HEK293 (cell line): ENCODE data around the gene MACF1.

Experiments used
- GFI1B ChIP-seq: fragments of 450-650 bp; formaldehyde crosslinking; IDR thresholded peaks from 2 replicates; pipeline ENCODE4 v1.5.1; 2016; ENCODE audit warnings: missing biosample characterization, missing genetic modification characterization
- GLI2 ChIP-seq: fragments of 450-650 bp; formaldehyde crosslinking; IDR thresholded peaks from 2 replicates; pipeline ENCODE4; 2017; ENCODE audit warnings: missing biosample characterization, missing genetic modification characterization, low read depth, borderline replicate concordance
- GLIS2 ChIP-seq: fragments of 450-650 bp; formaldehyde crosslinking; IDR thresholded peaks from 2 replicates; pipeline ENCODE4 v1.5.1; 2016; ENCODE audit warnings: missing biosample characterization, missing genetic modification characterization
- IKZF3 ChIP-seq: fragments of 450-650 bp; IDR thresholded peaks from 2 replicates; pipeline ENCODE4 v1.5.0; 2018; ENCODE audit warnings: missing biosample characterization, mild to moderate bottlenecking, missing genetic modification characterization, moderate library complexity
- KLF10 ChIP-seq: fragments of 450-650 bp; IDR thresholded peaks from 2 replicates; pipeline ENCODE4 v1.5.1; 2018; ENCODE audit warnings: missing biosample characterization, mild to moderate bottlenecking, missing genetic modification characterization
- KLF8 ChIP-seq: fragments of 450-650 bp; formaldehyde crosslinking; IDR thresholded peaks from 2 replicates; pipeline ENCODE4 v1.5.1; 2016; ENCODE audit warnings: missing biosample characterization, missing genetic modification characterization
- MYNN ChIP-seq: fragments of 450-650 bp; formaldehyde crosslinking; IDR thresholded peaks from 2 replicates; pipeline ENCODE4 v1.5.1; 2016; ENCODE audit warnings: missing biosample characterization, missing genetic modification characterization, borderline replicate concordance
- OVOL3 ChIP-seq: fragments of 450-650 bp; formaldehyde crosslinking; IDR thresholded peaks from 2 replicates; pipeline ENCODE4 v1.5.1; 2016; ENCODE audit warnings: missing biosample characterization, missing genetic modification characterization
- SALL2 ChIP-seq: fragments of 450-650 bp; formaldehyde crosslinking; IDR thresholded peaks from 2 replicates; pipeline ENCODE4 v1.5.0; 2017; ENCODE audit warnings: missing biosample characterization, mild to moderate bottlenecking, missing genetic modification characterization, borderline replicate concordance
- SP3 ChIP-seq: fragments of 450-650 bp; formaldehyde crosslinking; IDR thresholded peaks from 2 replicates; pipeline ENCODE4 v1.5.1; 2016; ENCODE audit warnings: missing biosample characterization, missing genetic modification characterization
- YY2 ChIP-seq: fragments of 450-650 bp; formaldehyde crosslinking; IDR thresholded peaks from 2 replicates; pipeline ENCODE4 v1.5.1; 2016; ENCODE audit warnings: missing biosample characterization, missing genetic modification characterization
- ZBTB7A ChIP-seq: fragments of 450-650 bp; formaldehyde crosslinking; IDR thresholded peaks from 2 replicates; pipeline ENCODE4 v1.5.1; 2016; ENCODE audit warnings: low read depth, missing biosample characterization, missing genetic modification characterization
- ZBTB8A ChIP-seq: fragments of 450-650 bp; formaldehyde crosslinking; IDR thresholded peaks from 2 replicates; pipeline ENCODE4 v1.5.1; 2016; ENCODE audit warnings: missing biosample characterization, missing genetic modification characterization
- ZNF114 ChIP-seq: fragments of 450-650 bp; formaldehyde crosslinking; IDR thresholded peaks from 2 replicates; pipeline ENCODE4 v1.5.0; 2017; ENCODE audit warnings: missing biosample characterization, missing genetic modification characterization
- ZNF121 ChIP-seq: fragments of 450-650 bp; formaldehyde crosslinking; IDR thresholded peaks from 2 replicates; pipeline ENCODE4 v1.5.1; 2016; ENCODE audit warnings: missing biosample characterization, missing genetic modification characterization
- ZNF133 ChIP-seq: fragments of 450-650 bp; formaldehyde crosslinking; IDR thresholded peaks from 2 replicates; pipeline ENCODE4 v1.5.1; 2016; ENCODE audit warnings: missing biosample characterization, missing genetic modification characterization
- ZNF19 ChIP-seq: fragments of 450-650 bp; formaldehyde crosslinking; IDR thresholded peaks from 2 replicates; pipeline ENCODE4; 2016; ENCODE audit warnings: missing biosample characterization, missing genetic modification characterization, low read depth
- ZNF366 ChIP-seq: fragments of 450-650 bp; formaldehyde crosslinking; conservative IDR thresholded peaks from 2 replicates; pipeline ENCODE4 v1.5.1; 2016; ENCODE audit warnings: missing biosample characterization, missing genetic modification characterization
- ZNF37A ChIP-seq: fragments of 450-650 bp; IDR thresholded peaks from 2 replicates; pipeline ENCODE4 v1.5.1; 2018; ENCODE audit warnings: missing biosample characterization, missing genetic modification characterization
- ZNF529 ChIP-seq: fragments of 450-650 bp; formaldehyde crosslinking; IDR thresholded peaks from 2 replicates; pipeline ENCODE4 v1.5.1; 2017; ENCODE audit warnings: missing genetic modification characterization, missing biosample characterization; ENCODE audit not compliant: insufficient replicate concordance
- ZNF558 ChIP-seq: fragments of 450-650 bp; formaldehyde crosslinking; IDR thresholded peaks from 2 replicates; pipeline ENCODE4 v1.5.1; 2016; ENCODE audit warnings: missing biosample characterization, missing genetic modification characterization
- ZNF560 ChIP-seq: fragments of 450-650 bp; formaldehyde crosslinking; IDR thresholded peaks from 2 replicates; pipeline ENCODE4 v1.5.1; 2017; ENCODE audit warnings: missing biosample characterization, missing genetic modification characterization, borderline replicate concordance
- ZNF571 ChIP-seq: fragments of 450-650 bp; formaldehyde crosslinking; IDR thresholded peaks from 2 replicates; pipeline ENCODE4 v1.5.0; 2017; ENCODE audit warnings: missing biosample characterization, missing genetic modification characterization
- ZNF585B ChIP-seq: fragments of 450-650 bp; formaldehyde crosslinking; IDR thresholded peaks from 2 replicates; pipeline ENCODE4 v1.5.1; 2016; ENCODE audit warnings: missing biosample characterization, missing genetic modification characterization
- ZNF747 ChIP-seq: fragments of 450-650 bp; formaldehyde crosslinking; IDR thresholded peaks from 2 replicates; pipeline ENCODE4 v1.5.1; 2016; ENCODE audit warnings: missing biosample characterization, missing genetic modification characterization
- TF ChIP-seq, protein P1 (sequence below): sonication (generic); formaldehyde crosslinking; IDR thresholded peaks from 2 replicates; pipeline ENCODE4 v1.8.1; 2022; ENCODE audit warnings: mild to moderate bottlenecking, moderate library complexity, missing genetic modification reagents
- TF ChIP-seq, protein P2 (sequence below): fragments of 450-650 bp; formaldehyde crosslinking; IDR thresholded peaks from 2 replicates; pipeline ENCODE4 v1.5.1; 2016; ENCODE audit warnings: missing biosample characterization, missing genetic modification characterization, borderline replicate concordance
- TF ChIP-seq, protein P3 (sequence below): fragments of 450-650 bp; formaldehyde crosslinking; IDR thresholded peaks from 2 replicates; pipeline ENCODE4 v1.5.1; 2016; ENCODE audit warnings: missing biosample characterization, missing genetic modification characterization, low read depth
- TF ChIP-seq, protein P4 (sequence below): fragments of 450-650 bp; formaldehyde crosslinking; IDR thresholded peaks from 2 replicates; pipeline ENCODE4 v1.5.1; 2017; ENCODE audit warnings: missing biosample characterization, missing genetic modification characterization
- TF ChIP-seq, protein P5 (sequence below): fragments of 450-650 bp; formaldehyde crosslinking; IDR thresholded peaks from 2 replicates; pipeline ENCODE4 v1.5.1; 2016; ENCODE audit warnings: missing biosample characterization, missing genetic modification characterization
- TF ChIP-seq, protein P6 (sequence below): fragments of 450-650 bp; formaldehyde crosslinking; IDR thresholded peaks from 2 replicates; pipeline ENCODE4 v1.5.1; 2016; ENCODE audit warnings: missing biosample characterization, missing genetic modification characterization

The MACF1 gene

DNA sequence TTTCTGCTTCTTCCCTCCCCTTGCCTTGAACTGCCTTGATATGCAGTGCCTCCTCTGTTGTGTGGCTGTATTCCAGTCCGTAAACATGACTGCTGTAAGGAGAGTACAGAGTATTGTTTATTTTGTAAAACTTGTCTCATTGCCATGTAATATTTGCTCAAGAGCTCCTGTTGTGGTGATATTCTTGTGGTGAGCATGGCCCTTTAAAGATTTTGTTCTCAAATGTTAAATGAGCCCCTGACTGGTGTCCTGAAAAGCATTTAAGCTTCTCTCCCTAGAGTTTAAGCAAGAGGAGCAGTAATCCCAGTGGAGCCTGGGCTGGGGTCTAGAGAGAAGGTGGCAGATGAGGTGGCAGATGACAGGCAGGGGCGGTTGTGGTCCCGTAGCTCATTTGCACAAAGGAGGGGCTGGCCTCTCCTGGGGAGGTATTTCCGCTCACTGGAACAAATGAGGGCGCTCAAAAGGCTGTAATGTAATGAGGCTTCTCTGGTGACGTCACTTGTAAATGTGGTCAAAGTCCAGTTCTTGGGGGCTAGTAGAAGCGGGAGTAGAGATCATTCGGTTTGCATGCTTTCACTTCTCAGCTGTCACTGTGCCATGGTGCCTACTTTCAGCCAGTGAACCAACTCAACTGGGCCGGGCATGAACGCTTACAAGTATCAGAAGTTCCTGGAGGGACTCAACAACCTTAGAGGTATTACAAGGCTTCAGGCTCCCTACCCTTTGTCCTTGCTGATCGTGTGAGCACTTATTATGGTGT is 46.0 kb upstream of the MACF1 start (continued):
- TF ChIP-seq, protein P1, sequence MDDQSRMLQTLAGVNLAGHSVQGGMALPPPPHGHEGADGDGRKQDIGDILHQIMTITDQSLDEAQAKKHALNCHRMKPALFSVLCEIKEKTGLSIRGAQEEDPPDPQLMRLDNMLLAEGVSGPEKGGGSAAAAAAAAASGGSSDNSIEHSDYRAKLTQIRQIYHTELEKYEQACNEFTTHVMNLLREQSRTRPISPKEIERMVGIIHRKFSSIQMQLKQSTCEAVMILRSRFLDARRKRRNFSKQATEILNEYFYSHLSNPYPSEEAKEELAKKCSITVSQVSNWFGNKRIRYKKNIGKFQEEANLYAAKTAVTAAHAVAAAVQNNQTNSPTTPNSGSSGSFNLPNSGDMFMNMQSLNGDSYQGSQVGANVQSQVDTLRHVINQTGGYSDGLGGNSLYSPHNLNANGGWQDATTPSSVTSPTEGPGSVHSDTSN (CRISPR knock-in tag): no peak
- no peak for TF ChIP-seq GLI2 (tag by site-specific recombination)
- TF ChIP-seq SP3 (tag by site-specific recombination): no peak
- TF ChIP-seq ZBTB8A (tag by site-specific recombination): peak; percentile 73
- TF ChIP-seq ZNF37A: no peak
- peak; percentile 54 for TF ChIP-seq ZNF366 (tag by site-specific recombination)
- TF ChIP-seq ZNF747 (tag by site-specific recombination): no peak
- 0 out of 2 replicates have a peak, but pooled peaks have one; percentile 14 for TF ChIP-seq GFI1B (tag by site-specific recombination)
- peak; percentile 57; the same call in 1 of the 2 replicates for TF ChIP-seq KLF8
- TF ChIP-seq ZNF114 (tag by site-specific recombination): no peak
- TF ChIP-seq OVOL3 (tag by site-specific recombination): no peak; the same call in 1 of the 2 replicates
- no peak for TF ChIP-seq YY2
- no peak for TF ChIP-seq ZNF19 (tag by site-specific recombination)
- TF ChIP-seq, protein P2, sequence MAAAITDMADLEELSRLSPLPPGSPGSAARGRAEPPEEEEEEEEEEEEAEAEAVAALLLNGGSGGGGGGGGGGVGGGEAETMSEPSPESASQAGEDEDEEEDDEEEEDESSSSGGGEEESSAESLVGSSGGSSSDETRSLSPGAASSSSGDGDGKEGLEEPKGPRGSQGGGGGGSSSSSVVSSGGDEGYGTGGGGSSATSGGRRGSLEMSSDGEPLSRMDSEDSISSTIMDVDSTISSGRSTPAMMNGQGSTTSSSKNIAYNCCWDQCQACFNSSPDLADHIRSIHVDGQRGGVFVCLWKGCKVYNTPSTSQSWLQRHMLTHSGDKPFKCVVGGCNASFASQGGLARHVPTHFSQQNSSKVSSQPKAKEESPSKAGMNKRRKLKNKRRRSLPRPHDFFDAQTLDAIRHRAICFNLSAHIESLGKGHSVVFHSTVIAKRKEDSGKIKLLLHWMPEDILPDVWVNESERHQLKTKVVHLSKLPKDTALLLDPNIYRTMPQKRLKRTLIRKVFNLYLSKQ (tag by site-specific recombination): no peak
- TF ChIP-seq, protein P3, sequence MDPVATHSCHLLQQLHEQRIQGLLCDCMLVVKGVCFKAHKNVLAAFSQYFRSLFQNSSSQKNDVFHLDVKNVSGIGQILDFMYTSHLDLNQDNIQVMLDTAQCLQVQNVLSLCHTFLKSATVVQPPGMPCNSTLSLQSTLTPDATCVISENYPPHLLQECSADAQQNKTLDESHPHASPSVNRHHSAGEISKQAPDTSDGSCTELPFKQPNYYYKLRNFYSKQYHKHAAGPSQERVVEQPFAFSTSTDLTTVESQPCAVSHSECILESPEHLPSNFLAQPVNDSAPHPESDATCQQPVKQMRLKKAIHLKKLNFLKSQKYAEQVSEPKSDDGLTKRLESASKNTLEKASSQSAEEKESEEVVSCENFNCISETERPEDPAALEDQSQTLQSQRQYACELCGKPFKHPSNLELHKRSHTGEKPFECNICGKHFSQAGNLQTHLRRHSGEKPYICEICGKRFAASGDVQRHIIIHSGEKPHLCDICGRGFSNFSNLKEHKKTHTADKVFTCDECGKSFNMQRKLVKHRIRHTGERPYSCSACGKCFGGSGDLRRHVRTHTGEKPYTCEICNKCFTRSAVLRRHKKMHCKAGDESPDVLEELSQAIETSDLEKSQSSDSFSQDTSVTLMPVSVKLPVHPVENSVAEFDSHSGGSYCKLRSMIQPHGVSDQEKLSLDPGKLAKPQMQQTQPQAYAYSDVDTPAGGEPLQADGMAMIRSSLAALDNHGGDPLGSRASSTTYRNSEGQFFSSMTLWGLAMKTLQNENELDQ (tag by site-specific recombination): no peak
- TF ChIP-seq ZNF560: no peak
- TF ChIP-seq ZNF133 (tag by site-specific recombination): no peak
- no peak for TF ChIP-seq ZNF529 (tag by site-specific recombination)
- no peak for TF ChIP-seq MYNN (tag by site-specific recombination)
- TF ChIP-seq, protein P4, sequence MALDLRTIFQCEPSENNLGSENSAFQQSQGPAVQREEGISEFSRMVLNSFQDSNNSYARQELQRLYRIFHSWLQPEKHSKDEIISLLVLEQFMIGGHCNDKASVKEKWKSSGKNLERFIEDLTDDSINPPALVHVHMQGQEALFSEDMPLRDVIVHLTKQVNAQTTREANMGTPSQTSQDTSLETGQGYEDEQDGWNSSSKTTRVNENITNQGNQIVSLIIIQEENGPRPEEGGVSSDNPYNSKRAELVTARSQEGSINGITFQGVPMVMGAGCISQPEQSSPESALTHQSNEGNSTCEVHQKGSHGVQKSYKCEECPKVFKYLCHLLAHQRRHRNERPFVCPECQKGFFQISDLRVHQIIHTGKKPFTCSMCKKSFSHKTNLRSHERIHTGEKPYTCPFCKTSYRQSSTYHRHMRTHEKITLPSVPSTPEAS (tag by site-specific recombination): 0 out of 2 replicates have a peak, but pooled peaks have one; percentile 25
- TF ChIP-seq ZNF571 (tag by site-specific recombination): no peak
- no peak for TF ChIP-seq ZNF558 (tag by site-specific recombination)
- TF ChIP-seq SALL2 (tag by site-specific recombination): no peak
- no peak for TF ChIP-seq ZBTB7A (tag by site-specific recombination)
- TF ChIP-seq, protein P5, sequence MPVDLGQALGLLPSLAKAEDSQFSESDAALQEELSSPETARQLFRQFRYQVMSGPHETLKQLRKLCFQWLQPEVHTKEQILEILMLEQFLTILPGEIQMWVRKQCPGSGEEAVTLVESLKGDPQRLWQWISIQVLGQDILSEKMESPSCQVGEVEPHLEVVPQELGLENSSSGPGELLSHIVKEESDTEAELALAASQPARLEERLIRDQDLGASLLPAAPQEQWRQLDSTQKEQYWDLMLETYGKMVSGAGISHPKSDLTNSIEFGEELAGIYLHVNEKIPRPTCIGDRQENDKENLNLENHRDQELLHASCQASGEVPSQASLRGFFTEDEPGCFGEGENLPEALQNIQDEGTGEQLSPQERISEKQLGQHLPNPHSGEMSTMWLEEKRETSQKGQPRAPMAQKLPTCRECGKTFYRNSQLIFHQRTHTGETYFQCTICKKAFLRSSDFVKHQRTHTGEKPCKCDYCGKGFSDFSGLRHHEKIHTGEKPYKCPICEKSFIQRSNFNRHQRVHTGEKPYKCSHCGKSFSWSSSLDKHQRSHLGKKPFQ (tag by site-specific recombination): no peak
- TF ChIP-seq KLF10 (tag by site-specific recombination): peak; percentile 51; the same call in 1 of the 2 replicates
- TF ChIP-seq ZNF121 (tag by site-specific recombination): no peak
- TF ChIP-seq ZNF585B: no peak
- TF ChIP-seq IKZF3 (tag by site-specific recombination): no peak
- peak; percentile 50 for TF ChIP-seq GLIS2
- TF ChIP-seq, protein P6, sequence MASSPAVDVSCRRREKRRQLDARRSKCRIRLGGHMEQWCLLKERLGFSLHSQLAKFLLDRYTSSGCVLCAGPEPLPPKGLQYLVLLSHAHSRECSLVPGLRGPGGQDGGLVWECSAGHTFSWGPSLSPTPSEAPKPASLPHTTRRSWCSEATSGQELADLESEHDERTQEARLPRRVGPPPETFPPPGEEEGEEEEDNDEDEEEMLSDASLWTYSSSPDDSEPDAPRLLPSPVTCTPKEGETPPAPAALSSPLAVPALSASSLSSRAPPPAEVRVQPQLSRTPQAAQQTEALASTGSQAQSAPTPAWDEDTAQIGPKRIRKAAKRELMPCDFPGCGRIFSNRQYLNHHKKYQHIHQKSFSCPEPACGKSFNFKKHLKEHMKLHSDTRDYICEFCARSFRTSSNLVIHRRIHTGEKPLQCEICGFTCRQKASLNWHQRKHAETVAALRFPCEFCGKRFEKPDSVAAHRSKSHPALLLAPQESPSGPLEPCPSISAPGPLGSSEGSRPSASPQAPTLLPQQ (tag by site-specific recombination): peak; percentile 84; the same call in 1 of the 2 replicates
